Mucosa of rectum (tissue), 2 donors: ENCODE results near the gene DBN1.
"Not testable (repeated sequence)": the region's sequence is repeated elsewhere in the genome, so short reads cannot be mapped to it uniquely, and the experiment has no call there.

Source experiments
- H3K27ac ChIP-seq, 2 donors: one replicate each; pipeline ENCODE4 v1.7.0; 2013; ENCODE audit warnings: inconsistent platforms in 2 of 2, low read depth in 2 of 2, low read length in 2 of 2
- H3K27me3 ChIP-seq, 2 donors: one replicate each; pipeline ENCODE4 v1.7.0; 2013; ENCODE audit warnings: low read length in 2 of 2; ENCODE audit not compliant: control insufficient read depth in 2 of 2, insufficient read depth in 2 of 2
- H3K36me3 ChIP-seq, 2 donors: one replicate each; pipeline ENCODE4 v1.7.0; 2013; ENCODE audit warnings: low read length in 2 of 2; ENCODE audit not compliant: control insufficient read depth in 2 of 2, insufficient read depth in 2 of 2
- H3K4me1 ChIP-seq, 2 donors: one replicate each; pipeline ENCODE4 v1.7.0; 2013; ENCODE audit warnings: low read length in 2 of 2, mild to moderate bottlenecking in 1 of 2; ENCODE audit not compliant: control insufficient read depth in 2 of 2, insufficient read depth in 2 of 2
- H3K4me3 ChIP-seq, 2 donors: one replicate each; pipeline ENCODE4 v1.7.0; 2013; ENCODE audit warnings: low read length in 2 of 2
- H3K9ac ChIP-seq, 2 donors: one replicate each; pipeline ENCODE4 v1.7.0; 2013; ENCODE audit warnings: low read length in 2 of 2, low read depth in 1 of 2, mild to moderate bottlenecking in 1 of 2
- H3K9me3 ChIP-seq, 2 donors: one replicate each; pipeline ENCODE4 v1.7.0; 2013; ENCODE audit warnings: low read length in 2 of 2; ENCODE audit not compliant: control insufficient read depth in 2 of 2
- donor health status: healthy.
- donor health status: Normal muscosa, but diverticular disease.

The DBN1 gene

GRCh38 chr5:177427919-177428573 lies 45.4 kb downstream of the DBN1 start:
- peak overlapping the region; percentile 92 to 96 for H3K4me3 ChIP-seq
- H3K36me3 ChIP-seq, result peaks cover 8 to 24% of the 10 kb centered on the region in 2 donors
- no peaks in the 10 kb centered on the region for H3K27me3 ChIP-seq
- peaks cover 38 to 51% of the 10 kb centered on the region in 2 donors for H3K4me1 ChIP-seq
- no peaks in the 10 kb centered on the region for H3K9me3 ChIP-seq
- peak overlapping the region; percentile 90 to 94 for H3K27ac ChIP-seq
- peak overlapping the region; percentile 96 to 97 for H3K9ac ChIP-seq

- H3K27me3 ChIP-seq, result no peaks in the 10 kb centered on the region
- H3K4me3 ChIP-seq, result peak overlapping the region; percentile 92 to 96
- H3K9ac ChIP-seq, result peak overlapping the region; percentile 96 to 97
- no peaks in the 10 kb centered on the region for H3K9me3 ChIP-seq
- peaks cover 38 to 44% of the 10 kb centered on the region in 2 donors for H3K4me1 ChIP-seq
- peak overlapping the region; percentile 90 to 94 for H3K27ac ChIP-seq
- H3K36me3 ChIP-seq, result peaks cover 2 to 16% of the 10 kb centered on the region in 2 donors
Observed at GRCh38 chr5:177427211-177427822, 46.1 kb downstream of the DBN1 start.

- H3K36me3 ChIP-seq, result peaks cover 0 to 10% of the 10 kb centered on the region in 2 donors
- no peaks in the 10 kb centered on the region for H3K9me3 ChIP-seq
- H3K27me3 ChIP-seq, result no peaks in the 10 kb centered on the region
- peak within 1 kb of the TSS; percentile 92 to 96 for H3K4me3 ChIP-seq
- H3K27ac ChIP-seq, result peak within 1 kb of the TSS; percentile 99
- H3K4me1 ChIP-seq, result peaks cover 38% of the 10 kb centered on the region in 2 donors
- peak within 1 kb of the TSS; percentile 96 to 97 for H3K9ac ChIP-seq
Observed at GRCh38 chr5:177426566-177427210, 46.7 kb downstream of the DBN1 start, which contains the start of gene GRK6. Gene GRK6 (plus strand): TSS chr5:177426676. CDS start chr5:177426846, 170 bp downstream.

GRCh38 chr5:177425801-177426565 lies 47.5 kb downstream of the DBN1 start:
- Histone ChIP-seq H3K4me1 (peaks cover 32 to 34% of the 10 kb centered on the region in 2 donors), H3K4me3 (peak overlapping the region; percentile 74 to 80), H3K27me3 (no peaks in the 10 kb centered on the region), H3K27ac (peak overlapping the region; percentile 99), H3K36me3 (peaks cover 0 to 8% of the 10 kb centered on the region in 2 donors), H3K9ac (peak overlapping the region; percentile 90 to 92), H3K9me3 (no peaks in the 10 kb centered on the region)

- Histone ChIP-seq H3K4me3 (peak overlapping the region; percentile 74 to 80), H3K27me3 (no peaks in the 10 kb centered on the region), H3K36me3 (peaks cover 0 to 4% of the 10 kb centered on the region in 2 donors), H3K27ac (peak overlapping the region; percentile 99), H3K9me3 (no peaks in the 10 kb centered on the region), H3K9ac (peak overlapping the region; percentile 90 to 92), H3K4me1 (peaks cover 26 to 31% of the 10 kb centered on the region in 2 donors)
Observed at GRCh38 chr5:177425196-177425800, 48.1 kb downstream of the DBN1 start.

GRCh38 chr5:177423671-177424070 lies 49.8 kb downstream of the DBN1 start:
- Histone ChIP-seq H3K9ac (no peak overlapping the region), H3K27ac (no peak overlapping the region), H3K4me3 (no peak overlapping the region), H3K4me1 (peaks cover 19 to 24% of the 10 kb centered on the region in 2 donors), H3K9me3 (no peaks in the 10 kb centered on the region), H3K27me3 (no peaks in the 10 kb centered on the region), H3K36me3 (no peaks in the 10 kb centered on the region)

- peak overlapping the region in 1 of 2 donors; percentile 27 for H3K9ac ChIP-seq
- H3K36me3 ChIP-seq, result no peaks in the 10 kb centered on the region
- no peaks in the 10 kb centered on the region for H3K9me3 ChIP-seq
- peaks cover 9 to 12% of the 10 kb centered on the region in 2 donors for H3K4me1 ChIP-seq
- H3K27ac ChIP-seq, result no peak overlapping the region
- no peaks in the 10 kb centered on the region for H3K27me3 ChIP-seq
- no peak overlapping the region for H3K4me3 ChIP-seq
Observed at GRCh38 chr5:177421062-177421798, 52.2 kb downstream of the DBN1 start.

GRCh38 chr5:177420472-177420871 lies 53.0 kb downstream of the DBN1 start:
- H3K36me3 ChIP-seq, result not testable (repeated sequence)
- H3K27ac ChIP-seq, result peak overlapping the region in 1 of 2 donors; percentile 42

GRCh38 chr5:177419046-177419445 lies 54.4 kb downstream of the DBN1 start:
- Histone ChIP-seq H3K27me3 (no peaks in the 10 kb centered on the region), H3K36me3 (no peaks in the 10 kb centered on the region), H3K9ac (no peak overlapping the region), H3K4me3 (no peak overlapping the region), H3K9me3 (no peaks in the 10 kb centered on the region), H3K27ac (no peak overlapping the region), H3K4me1 (peaks cover 0 to 4% of the 10 kb centered on the region in 2 donors)

More at GRCh38 chr5:177420472-177420871, 53.0 kb downstream of the DBN1 start:
- not testable (repeated sequence) for H3K9me3 ChIP-seq, H3K4me1 ChIP-seq, H3K27me3 ChIP-seq
- peak overlapping the region in 1 of 2 donors; percentile 27 for H3K9ac ChIP-seq
- peak overlapping the region in 1 of 2 donors; percentile 30 for H3K4me3 ChIP-seq
